H1 (cell line): ENCODE measurements around the gene MYOG. TPM values are rescaled to one million over a fixed set of nuclear protein-coding genes. Genes with fewer than 3 reads are reported as not detected.

Experiments used
- SIRT6 ChIP-seq: IDR thresholded peaks from one replicate; pipeline ENCODE4 v1.7.1; 2012; ENCODE audit warnings: low read length, inconsistent platforms
- polyA plus RNA-seq, 7 experiments: library from polyadenylated mRNA; depleted of rRNA in 3 of 7; stranded (reverse) in 5 of 7; unstranded in 2 of 7; fragments of >200 nt in 5 of 7; fragments of 200-250 nt in 2 of 7; gene quantifications; 1 replicate in 5 of 7; 2 replicates in 1 of 7; 4 replicates in 1 of 7; pipeline versions ENCODE4 v1.2.1 to v1.2.3, GENCODE V29; 2011 to 2013; ENCODE audit warnings: missing spikeins in 2 of 7, mixed read lengths in 2 of 7
- total RNA-seq: library from RNA; stranded (reverse); fragmentation: NEBNext Ultra II Directional; extraction: Animal tissue kit (Norgen Biotek cat#: 25700); gene quantifications from 2 replicates; pipeline ENCODE4 v1.2.1, GENCODE V29; 2021

Gene MYOG
- total and polyA plus RNA-seq, 2 of the 8 experiments (the other 6 are each of a cell fraction or from before 2014, with no cell fraction given): not detected

GRCh38 chr1:203089001-203089650 lies 3.3 kb upstream of the MYOG start (continued):
- TF ChIP-seq SIRT6: no peak
